BJ (cell line): ENCODE measurements around the gene CLIP3. TPM values are rescaled to one million over a fixed set of nuclear protein-coding genes. Genes with fewer than 3 reads are reported as not detected.

Experiments used
- CTCF ChIA-PET: fragments of 350-600 bp; formaldehyde crosslinking; extraction: SDS; loops from one replicate; lab custom pipeline; 2021; ENCODE audit warnings: antibody characterized with exemption, inconsistent platforms; lab: Yijun Ruan, JAX
- POLR2A ChIA-PET: fragments of 300-600 bp; sonication (Branson Sonifier 250); formaldehyde crosslinking; extraction: SDS; loops from one replicate; lab custom pipeline; 2021; ENCODE audit warnings: antibody characterized with exemption; lab: Charles Lee
- DNase-seq: peaks from one replicate; pipeline ENCODE4 v3.0.0-alpha.2; 2011; ENCODE audit warnings: low read depth
- H3K27me3 ChIP-seq: 2 replicates; pipeline ENCODE4 v1.6.0; 2011; ENCODE audit warnings: low read length; ENCODE audit not compliant: control insufficient read depth, insufficient read depth
- H3K36me3 ChIP-seq: 2 replicates; pipeline ENCODE4 v1.5.1; 2011; ENCODE audit warnings: low read length; ENCODE audit not compliant: control insufficient read depth, insufficient read depth
- H3K4me3 ChIP-seq: 2 replicates; pipeline ENCODE4 v1.5.1; 2011; ENCODE audit warnings: low read depth, mild to moderate bottlenecking, control low read depth, low read length
- polyA plus RNA-seq: library from polyadenylated mRNA; depleted of rRNA; stranded (reverse); fragments of >200 nt; gene quantifications from 2 replicates; pipeline ENCODE4 v1.2.3, GENCODE V29; 2011
- TF ChIP-seq, protein P1 (sequence below): IDR thresholded peaks from 2 replicates; pipeline ENCODE4 v1.5.1; 2011; ENCODE audit warnings: low read depth, mild to moderate bottlenecking, control low read depth, inconsistent platforms, low read length, moderate library complexity; ENCODE audit not compliant: insufficient read depth

The CLIP3 gene
- polyA plus RNA-seq, 1 experiment, result 23.9 TPM

DNA sequence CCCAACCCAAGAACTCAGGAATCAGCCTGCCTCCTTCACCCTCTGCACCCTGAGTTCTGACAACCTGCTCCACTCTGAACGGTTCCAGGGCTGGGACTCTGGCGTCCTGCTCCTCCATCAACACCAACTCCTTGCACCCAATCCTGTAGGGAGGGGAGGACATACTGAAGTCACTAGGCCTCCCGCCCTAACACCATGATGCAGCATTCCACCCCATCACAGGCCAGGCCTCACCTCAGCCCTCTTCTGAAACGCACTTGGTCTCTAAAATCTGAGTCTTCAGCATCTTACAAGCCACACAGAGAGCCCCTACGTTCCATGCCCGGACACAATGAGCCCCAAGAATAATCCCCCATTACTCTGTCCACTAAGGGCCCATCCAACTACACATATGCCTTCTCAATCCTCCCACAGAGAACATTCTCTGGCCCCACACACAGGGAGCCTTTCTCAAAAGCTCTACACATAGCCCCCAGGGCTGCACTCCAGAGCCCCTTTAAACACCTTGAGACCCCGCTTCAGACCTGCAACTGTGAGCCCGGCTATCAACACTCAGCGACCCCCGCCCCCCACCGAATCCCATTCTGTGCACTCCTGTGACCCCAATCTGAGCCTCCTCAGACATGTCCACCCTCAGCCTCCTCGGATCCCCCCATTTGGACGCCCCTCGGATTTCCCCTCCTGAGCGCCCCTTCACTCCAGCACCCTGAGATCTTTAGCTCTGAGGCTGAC lies 19.2 kb downstream of the CLIP3 start:
- ChIA-PET POLR2A (interaction anchor here (1.0 kb wide), 1 partner anchor 28 kb away, joined by 12 read pairs; no protein-coding TSS in a partner anchor), CTCF (interaction anchor here (0.8 to 1.5 kb wide), 5 partner anchors 10 to 132 kb away, joined by 3 to 5 read pairs (median 3); partner anchors contain the start of genes THAP8 and WDR62)
- Histone ChIP-seq H3K36me3 (peaks cover 16% of the 10 kb centered on the region), H3K27me3 (no peaks in the 10 kb centered on the region), H3K4me3 (peak overlapping the region; percentile 91)
- DNase-seq, result no peak
- TF ChIP-seq, protein P1, sequence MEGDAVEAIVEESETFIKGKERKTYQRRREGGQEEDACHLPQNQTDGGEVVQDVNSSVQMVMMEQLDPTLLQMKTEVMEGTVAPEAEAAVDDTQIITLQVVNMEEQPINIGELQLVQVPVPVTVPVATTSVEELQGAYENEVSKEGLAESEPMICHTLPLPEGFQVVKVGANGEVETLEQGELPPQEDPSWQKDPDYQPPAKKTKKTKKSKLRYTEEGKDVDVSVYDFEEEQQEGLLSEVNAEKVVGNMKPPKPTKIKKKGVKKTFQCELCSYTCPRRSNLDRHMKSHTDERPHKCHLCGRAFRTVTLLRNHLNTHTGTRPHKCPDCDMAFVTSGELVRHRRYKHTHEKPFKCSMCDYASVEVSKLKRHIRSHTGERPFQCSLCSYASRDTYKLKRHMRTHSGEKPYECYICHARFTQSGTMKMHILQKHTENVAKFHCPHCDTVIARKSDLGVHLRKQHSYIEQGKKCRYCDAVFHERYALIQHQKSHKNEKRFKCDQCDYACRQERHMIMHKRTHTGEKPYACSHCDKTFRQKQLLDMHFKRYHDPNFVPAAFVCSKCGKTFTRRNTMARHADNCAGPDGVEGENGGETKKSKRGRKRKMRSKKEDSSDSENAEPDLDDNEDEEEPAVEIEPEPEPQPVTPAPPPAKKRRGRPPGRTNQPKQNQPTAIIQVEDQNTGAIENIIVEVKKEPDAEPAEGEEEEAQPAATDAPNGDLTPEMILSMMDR, result no peak

DNA sequence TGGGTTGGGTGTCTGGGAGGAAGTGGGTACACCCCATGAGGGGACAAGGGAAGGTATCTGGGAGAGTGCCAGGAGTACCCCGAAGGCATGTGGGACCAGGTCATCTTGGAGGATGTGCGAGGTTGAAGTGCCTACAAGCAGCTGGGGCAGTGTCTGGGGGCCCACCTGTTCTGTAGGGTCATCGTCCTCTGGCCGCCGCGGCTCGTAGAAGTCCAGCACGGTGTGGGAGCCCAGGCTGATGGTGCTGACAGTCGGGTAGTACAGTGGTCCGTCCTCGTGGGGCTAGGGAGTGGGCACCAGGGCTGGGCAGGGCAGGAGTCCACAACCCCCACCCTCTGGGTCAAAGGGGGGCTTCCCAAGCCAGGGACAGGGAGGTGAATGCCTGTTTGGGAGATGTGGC lies 22.3 kb downstream of the CLIP3 start:
- TF ChIP-seq, protein P1, result no peak
- CTCF ChIA-PET, result no interaction called here

DNA sequence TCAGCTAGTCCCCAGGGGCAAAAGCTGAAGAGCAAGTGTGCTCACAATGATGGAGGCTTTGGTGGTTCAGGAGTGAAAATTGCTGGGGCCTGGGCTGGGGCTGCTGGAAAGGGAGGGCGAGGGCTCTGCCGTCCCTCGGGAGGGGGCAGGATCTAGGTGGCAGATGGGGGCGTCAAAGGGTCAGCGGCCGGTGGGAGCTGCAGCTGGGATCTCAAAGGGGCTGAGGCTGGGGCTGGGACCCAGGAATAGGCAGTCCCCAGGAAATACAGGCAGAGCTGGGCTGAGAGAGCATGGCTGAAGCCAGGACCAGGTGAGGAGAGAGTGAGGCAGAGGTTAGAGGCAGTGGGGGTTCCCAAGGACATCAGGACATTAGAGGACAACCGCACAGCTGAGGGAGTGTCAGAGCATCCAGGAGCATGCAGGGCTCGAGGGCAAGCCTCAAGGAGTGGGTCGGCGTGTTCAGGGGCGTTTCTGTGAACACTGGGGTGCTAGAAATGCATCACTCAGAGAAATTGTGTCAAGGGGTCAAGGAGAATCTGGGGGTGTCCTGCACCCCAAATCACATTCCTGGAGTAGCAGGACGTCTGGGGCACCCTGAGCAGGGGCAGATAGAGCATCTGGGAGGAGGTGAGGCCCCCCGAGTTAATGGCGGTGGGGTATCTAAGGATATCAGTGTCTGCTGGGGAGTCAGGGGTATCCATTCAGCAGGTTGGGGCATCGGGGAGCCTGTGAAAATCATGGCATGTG lies 22.9 kb downstream of the CLIP3 start:
- DNase-seq, result no peak
- POLR2A ChIA-PET, result no interaction called here
- Histone ChIP-seq H3K4me3 (peak overlapping the region; percentile 47), H3K27me3 (no peaks in the 10 kb centered on the region), H3K36me3 (no peaks in the 10 kb centered on the region)
- TF ChIP-seq, protein P1, result no peak
- CTCF ChIA-PET, result interaction anchor here (0.6 kb wide), 1 partner anchor 12 kb away, joined by 3 read pairs; no protein-coding TSS in a partner anchor

More for the DNA sequence above, 22.3 kb downstream of the CLIP3 start:
- POLR2A ChIA-PET, result no interaction called here
- Histone ChIP-seq H3K36me3 (0 out of 2 replicates have a peak, but pooled peaks cover 2% of the 10 kb centered on the region), H3K4me3 (no peak overlapping the region), H3K27me3 (no peaks in the 10 kb centered on the region)
- DNase-seq, result no peak

DNA sequence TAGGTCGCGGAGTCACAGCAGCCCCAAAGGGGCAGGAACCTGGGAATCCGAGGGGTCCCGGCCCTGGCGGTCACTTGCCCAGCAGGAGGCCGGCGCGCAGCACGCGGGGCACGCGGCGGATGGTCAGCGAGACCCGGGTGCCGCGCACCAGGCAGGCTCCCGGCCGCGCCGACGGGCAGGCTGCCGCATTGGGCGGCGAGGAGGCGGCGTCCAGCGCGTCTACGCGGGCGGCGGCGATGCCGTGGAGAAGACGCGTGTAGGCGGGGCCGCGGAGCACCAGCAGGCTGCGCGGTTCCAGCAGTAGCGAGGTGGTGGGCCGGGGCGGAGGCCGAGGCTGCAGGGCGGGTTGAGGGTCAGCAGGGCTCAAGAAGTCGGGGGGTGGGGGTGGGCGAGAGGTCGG lies 23.5 kb downstream of the CLIP3 start:
- ChIA-PET CTCF (interaction anchor here (0.6 to 1.5 kb wide), 3 partner anchors 11 to 13 kb away, joined by 3 read pairs; no protein-coding TSS in a partner anchor), POLR2A (no interaction called here)
- TF ChIP-seq, protein P1, result no peak
- H3K4me3 ChIP-seq, result peak overlapping the region; percentile 47
- H3K36me3 ChIP-seq, result no peaks in the 10 kb centered on the region
- no peaks in the 10 kb centered on the region for H3K27me3 ChIP-seq
- DNase-seq, result no peak
